A673 (cell line): Measurements from ENCODE around the gene DHCR24.

ENCODE experiments used
- EZH2 ChIP-seq: fragments of 200-600 bp; sonication (generic); IDR thresholded peaks from 2 replicates; pipeline ENCODE4 v1.6.1; 2017; ENCODE audit warnings: borderline replicate concordance, low read depth, mild to moderate bottlenecking, mixed read lengths, antibody characterized with exemption, low read length; ENCODE audit not compliant: poor library complexity, severe bottlenecking
- TF ChIP-seq, protein P1 (sequence below): fragments of 300-800, 200-600 bp; sonication (generic); conservative IDR thresholded peaks from 2 replicates; pipeline ENCODE4 v1.5.1; 2017; ENCODE audit warnings: low read depth, mild to moderate bottlenecking, antibody characterized with exemption, low read length, moderate library complexity, mixed read lengths

DNA sequence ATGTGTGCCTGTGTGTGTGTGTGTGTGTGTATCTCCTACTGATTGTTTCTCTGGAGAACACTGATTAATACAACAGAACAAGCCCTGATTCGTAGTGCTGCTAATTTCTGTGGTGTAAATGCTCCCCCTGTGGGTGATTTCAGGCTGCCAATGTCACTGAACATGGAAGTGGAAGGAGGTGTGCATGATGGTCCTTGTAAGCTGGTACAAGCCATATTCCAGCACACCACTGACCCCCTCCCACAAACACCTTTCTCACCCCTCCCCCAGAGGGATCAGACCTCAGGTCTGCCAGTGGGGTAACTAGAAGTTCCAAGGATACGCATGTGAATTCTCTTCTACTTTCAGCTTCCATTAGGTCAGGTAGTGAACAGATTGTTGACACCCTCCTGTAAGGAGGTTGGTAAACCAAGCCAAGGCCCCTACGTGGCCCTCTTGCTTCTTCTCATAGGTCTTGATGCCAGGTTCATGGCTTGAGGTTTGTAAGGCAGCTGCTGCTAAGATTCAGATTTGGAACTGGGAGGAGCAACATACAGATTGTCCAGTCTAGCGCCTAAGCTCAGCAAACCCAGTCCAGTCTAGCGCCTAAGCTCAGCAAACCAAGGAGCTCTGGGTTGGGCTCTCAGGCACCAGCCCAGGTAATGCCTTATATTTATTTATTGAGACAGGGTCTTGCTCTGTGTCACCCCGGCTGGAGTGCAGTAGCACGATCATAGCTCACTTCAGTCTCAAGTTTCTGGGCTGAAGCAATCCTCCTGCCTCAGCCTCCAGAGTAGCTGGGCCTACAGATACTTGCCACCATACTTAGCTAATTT, 38.7 kb downstream of the DHCR24 start:
- TF ChIP-seq, protein P1, sequence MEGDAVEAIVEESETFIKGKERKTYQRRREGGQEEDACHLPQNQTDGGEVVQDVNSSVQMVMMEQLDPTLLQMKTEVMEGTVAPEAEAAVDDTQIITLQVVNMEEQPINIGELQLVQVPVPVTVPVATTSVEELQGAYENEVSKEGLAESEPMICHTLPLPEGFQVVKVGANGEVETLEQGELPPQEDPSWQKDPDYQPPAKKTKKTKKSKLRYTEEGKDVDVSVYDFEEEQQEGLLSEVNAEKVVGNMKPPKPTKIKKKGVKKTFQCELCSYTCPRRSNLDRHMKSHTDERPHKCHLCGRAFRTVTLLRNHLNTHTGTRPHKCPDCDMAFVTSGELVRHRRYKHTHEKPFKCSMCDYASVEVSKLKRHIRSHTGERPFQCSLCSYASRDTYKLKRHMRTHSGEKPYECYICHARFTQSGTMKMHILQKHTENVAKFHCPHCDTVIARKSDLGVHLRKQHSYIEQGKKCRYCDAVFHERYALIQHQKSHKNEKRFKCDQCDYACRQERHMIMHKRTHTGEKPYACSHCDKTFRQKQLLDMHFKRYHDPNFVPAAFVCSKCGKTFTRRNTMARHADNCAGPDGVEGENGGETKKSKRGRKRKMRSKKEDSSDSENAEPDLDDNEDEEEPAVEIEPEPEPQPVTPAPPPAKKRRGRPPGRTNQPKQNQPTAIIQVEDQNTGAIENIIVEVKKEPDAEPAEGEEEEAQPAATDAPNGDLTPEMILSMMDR, result no peak
- TF ChIP-seq EZH2, result no peak
